ENCODE results near the gene JAZF1.

The JAZF1 gene

DNA sequence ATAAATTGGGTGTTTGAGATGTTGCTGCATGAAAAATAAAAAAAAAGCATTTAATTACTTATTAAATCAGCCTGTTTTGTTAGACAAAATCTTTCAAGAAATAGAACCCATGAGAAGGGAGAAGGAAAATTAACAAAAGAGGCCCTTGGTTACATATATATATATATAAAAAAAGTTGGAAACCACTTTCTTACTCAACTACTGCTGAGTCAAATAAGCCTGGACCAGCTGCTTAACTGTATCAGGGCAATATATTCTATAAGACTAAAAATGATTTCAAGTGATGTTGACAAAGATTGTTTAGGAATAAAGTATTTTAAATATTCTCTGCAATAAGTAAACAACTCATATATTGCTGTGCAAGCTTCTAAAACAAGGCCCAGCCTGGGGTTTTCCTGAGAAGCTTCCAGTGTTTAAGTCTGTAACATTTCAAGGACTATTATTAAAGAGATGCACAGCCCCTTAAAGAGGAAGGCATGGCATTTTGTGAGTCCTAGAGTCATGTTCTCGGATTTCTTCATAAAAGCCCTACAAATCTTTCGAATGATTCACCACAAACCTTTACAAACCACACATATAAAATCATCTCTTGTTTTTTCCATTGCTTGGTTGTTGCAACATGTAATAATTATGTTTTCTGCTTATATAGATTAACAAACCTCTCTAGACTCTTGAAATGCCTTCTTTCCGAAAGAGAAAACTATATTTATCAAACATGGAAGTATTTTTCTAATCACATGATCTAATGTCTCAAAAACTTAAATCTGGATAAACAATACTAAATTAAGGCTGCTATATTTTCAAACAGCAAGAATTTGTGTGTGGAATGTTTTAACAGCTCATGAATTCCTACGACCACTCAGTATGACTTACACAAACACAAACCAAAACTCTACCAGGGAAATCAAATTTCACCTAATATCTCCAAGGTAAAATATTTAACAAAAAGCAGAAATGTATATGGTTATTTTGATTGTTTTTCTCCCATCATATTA, 14.3 kb downstream of the JAZF1 start:
- no peak for DNase-seq (ENCODE audit: low spot score)

- no peak for DNase-seq (ENCODE audit: low spot score)
Measured at GRCh38 chr7:28165261-28165660, 15.3 kb downstream of the JAZF1 start.

GRCh38 chr7:28163949-28164348, 16.6 kb downstream of the JAZF1 start:
- DNase-seq (ENCODE audit: low spot score), result no peak

GRCh38 chr7:28161331-28161730, 19.3 kb downstream of the JAZF1 start:
- DNase-seq (ENCODE audit: low spot score), result no peak

GRCh38 chr7:28160551-28160991, 20.0 kb downstream of the JAZF1 start:
- DNase-seq (ENCODE audit: low spot score), result no peak

GRCh38 chr7:28157831-28158416, 22.7 kb downstream of the JAZF1 start:
- no peak for DNase-seq (ENCODE audit: low spot score)

- no peak for DNase-seq (ENCODE audit: low spot score)
Measured at GRCh38 chr7:28157076-28157745, 23.4 kb downstream of the JAZF1 start.

- DNase-seq (ENCODE audit: low spot score), result no peak
Measured at GRCh38 chr7:28156401-28156800, 24.2 kb downstream of the JAZF1 start.

- peak; percentile 76 for DNase-seq (ENCODE audit: low spot score)
Measured at GRCh38 chr7:28155964-28156363, 24.6 kb downstream of the JAZF1 start.

DNA sequence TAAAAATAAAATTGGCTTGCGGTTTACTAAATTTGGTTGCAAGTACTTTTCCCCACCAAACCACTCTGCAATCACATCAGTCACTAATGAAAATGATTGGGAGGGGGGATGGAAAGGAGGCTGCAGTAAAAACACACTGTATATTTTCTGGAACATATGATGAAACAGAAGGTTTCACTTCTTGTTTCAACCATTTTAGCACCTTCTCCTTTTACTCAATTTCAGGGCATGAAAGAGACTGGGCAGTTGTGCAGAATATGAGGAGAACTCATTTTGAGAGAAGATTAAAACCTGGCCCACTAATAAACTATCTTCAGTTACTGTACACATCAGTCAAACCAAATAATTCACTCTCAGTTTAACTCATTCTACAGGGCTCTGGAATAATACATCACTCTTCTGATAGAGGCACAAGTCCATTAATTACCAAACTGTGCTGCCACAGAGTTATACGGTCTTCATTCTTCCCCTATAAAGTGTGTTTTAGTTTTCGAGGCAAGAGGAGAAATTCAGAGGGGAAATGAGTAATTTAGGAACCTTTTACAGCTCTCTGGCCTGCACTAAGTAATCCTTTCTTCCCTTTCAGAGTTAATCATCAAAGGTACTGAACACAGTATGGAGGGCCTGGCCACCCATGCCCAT, 25.5 kb downstream of the JAZF1 start:
- DNase-seq (ENCODE audit: low spot score), result no peak

- no peak for DNase-seq (ENCODE audit: low spot score)
Measured at GRCh38 chr7:28152594-28152993, 28.0 kb downstream of the JAZF1 start.

GRCh38 chr7:28151965-28152364, 28.6 kb downstream of the JAZF1 start:
- DNase-seq (ENCODE audit: low spot score), result no peak

DNA sequence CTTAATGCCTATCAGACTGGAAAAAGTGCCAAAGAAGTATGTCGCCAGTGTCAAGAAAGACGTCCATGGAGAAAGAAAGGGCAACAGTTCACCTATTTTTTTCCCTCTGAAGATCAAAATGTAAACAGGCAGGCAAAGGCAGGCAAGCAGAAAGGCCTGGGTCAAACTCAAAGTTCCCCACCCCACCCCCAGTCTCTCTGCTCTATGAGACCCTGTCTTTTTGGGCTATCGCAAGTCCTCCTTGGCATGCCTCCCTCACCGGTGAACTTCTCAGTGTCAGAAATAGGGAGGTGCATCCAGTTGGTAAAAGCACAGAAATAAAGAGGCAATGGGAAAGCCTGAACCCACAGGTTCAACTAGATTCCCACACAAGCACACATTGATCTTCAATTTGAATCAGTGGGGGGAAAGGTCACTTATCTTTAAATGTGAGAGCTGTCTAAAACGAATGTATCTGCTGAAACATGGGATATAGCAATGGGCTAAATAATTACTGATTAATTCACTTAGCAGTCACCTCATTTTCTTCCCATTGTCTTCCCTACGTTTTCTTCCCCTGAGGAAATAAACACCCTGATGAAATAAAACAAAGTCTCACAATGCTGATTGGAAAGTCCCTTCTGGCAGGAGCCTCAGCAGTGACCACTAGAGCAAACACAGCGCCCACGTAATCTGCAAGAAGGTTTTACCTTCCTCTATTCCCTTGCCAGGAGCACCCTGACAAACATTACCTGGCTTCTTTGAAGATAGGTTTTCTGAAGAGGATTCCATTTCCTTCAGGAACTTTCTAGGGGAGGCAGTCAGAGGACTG, 31.1 kb downstream of the JAZF1 start:
- DNase-seq (ENCODE audit: low spot score), result peak; percentile 66

GRCh38 chr7:28145931-28146330, 34.7 kb downstream of the JAZF1 start:
- no peak for DNase-seq (ENCODE audit: low spot score)

GRCh38 chr7:28145090-28145626, 35.4 kb downstream of the JAZF1 start:
- DNase-seq (ENCODE audit: low spot score), result no peak

GRCh38 chr7:28144266-28144665, 36.3 kb downstream of the JAZF1 start:
- no peak for DNase-seq (ENCODE audit: low spot score)

GRCh38 chr7:28142650-28143049, 37.9 kb downstream of the JAZF1 start:
- DNase-seq (ENCODE audit: low spot score), result no peak

DNA sequence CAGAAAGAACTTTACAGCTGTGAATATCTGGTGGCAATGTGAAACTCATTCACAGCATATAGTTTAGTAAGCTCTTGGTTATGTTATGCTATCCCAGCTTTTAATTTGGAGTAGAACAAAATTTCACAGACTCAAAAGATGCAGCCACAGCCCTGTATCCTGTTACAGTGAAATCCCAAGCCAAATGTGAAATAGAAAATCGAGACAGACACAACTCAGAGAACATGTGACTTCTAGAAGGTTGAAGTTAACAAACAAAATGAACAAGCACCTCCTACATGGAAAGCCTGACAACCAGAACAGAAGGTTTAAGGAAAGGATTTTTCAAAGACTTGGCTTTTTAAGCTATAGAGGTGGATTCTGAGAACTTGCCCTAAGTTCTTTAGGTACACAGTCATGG, 39.6 kb downstream of the JAZF1 start:
- DNase-seq (ENCODE audit: low spot score), result no peak

DNA sequence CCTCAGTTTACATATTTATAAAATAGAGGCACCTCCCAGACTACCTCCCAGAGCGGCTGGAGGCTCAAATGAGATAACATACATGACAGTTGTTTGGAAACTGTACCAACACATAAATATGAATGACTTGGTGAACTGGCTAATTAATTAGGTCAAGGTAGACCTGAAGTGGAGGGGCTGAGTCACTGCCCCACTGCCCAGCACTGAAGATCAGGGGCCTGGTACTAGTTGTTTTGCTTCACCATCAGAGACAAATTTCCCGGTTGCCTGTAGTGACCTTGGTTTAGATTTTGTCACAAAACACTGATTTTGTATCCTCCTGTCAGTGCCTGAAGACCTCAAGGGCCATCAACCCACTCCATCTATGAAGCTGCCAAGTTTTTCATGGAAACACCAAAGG, 41.8 kb downstream of the JAZF1 start:
- no peak for DNase-seq (ENCODE audit: low spot score)

- no peak for DNase-seq (ENCODE audit: low spot score)
Measured at GRCh38 chr7:28137463-28137862, 43.1 kb downstream of the JAZF1 start.

- DNase-seq (ENCODE audit: low spot score), result no peak
Measured at GRCh38 chr7:28136885-28137284, 43.7 kb downstream of the JAZF1 start.

Data from kidney tubule cell (primary cell).